ENCODE results near the gene ACOT2.
"Not testable (repeated sequence)": the region's sequence is repeated elsewhere in the genome, so short reads cannot be mapped to it uniquely, and the experiment has no call there.

The ACOT2 gene

GRCh38 chr14:73567951-73568885 is 795 bp upstream of the ACOT2 start:
- peak; percentile 48 for DNase-seq (ENCODE audit: low read depth, low spot score)

- DNase-seq (ENCODE audit: low read depth, low spot score), result not testable (repeated sequence)
Observed at GRCh38 chr14:73568886-73569184, 178 bp upstream of the ACOT2 start.

DNA sequence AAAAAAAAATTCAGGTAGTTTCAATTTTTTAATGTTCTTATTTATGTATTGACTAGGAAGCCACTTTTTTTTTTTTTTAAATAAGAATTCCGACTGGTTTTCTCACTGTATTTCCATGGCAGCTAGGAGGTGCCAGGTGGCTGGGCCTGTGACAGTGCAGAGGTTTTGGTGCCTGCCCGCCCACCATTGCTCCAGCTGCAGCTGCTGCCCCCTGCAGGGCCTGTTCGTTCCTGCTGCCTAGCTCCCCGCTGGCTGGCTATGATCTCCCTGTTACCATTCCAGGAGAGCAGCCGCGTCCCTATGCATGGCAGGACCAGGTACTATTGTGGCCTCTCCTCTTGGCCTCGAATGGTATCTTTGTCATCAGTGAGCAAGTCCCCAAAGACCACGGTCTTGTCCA is 1.9 kb downstream of the ACOT2 start:
- peak; percentile 37 for DNase-seq (ENCODE audit: low read depth, low spot score)

- DNase-seq (ENCODE audit: low read depth, low spot score), result not testable (repeated sequence)
Observed at GRCh38 chr14:73573034-73573433, 4.0 kb downstream of the ACOT2 start.

- not testable (repeated sequence) for DNase-seq (ENCODE audit: low read depth, low spot score)
Observed at GRCh38 chr14:73573740-73574139, 4.7 kb downstream of the ACOT2 start.

DNA sequence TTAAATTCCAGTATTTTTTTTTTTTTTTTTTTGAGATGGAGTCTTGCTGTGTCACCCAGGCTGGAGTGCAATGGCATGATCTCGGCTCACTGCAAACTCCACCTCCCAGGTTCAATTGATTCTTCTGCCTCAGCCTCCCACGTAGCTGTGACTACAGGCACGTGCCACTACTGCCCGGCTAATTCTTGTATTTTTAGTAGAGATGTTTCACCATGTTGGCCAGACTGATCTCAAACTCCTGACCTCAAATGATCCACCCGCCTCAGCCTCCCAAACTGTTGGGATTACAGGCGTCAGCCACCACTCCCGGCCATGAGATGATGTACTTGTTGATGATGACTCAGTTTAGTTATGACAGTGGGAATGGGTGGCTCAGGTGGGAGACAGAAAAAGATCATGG is 5.2 kb downstream of the ACOT2 start:
- DNase-seq (ENCODE audit: low read depth, low spot score), result not testable (repeated sequence)

- no peak for DNase-seq (ENCODE audit: low read depth, low spot score)
Observed at GRCh38 chr14:73576391-73576790, 7.4 kb downstream of the ACOT2 start.

DNA sequence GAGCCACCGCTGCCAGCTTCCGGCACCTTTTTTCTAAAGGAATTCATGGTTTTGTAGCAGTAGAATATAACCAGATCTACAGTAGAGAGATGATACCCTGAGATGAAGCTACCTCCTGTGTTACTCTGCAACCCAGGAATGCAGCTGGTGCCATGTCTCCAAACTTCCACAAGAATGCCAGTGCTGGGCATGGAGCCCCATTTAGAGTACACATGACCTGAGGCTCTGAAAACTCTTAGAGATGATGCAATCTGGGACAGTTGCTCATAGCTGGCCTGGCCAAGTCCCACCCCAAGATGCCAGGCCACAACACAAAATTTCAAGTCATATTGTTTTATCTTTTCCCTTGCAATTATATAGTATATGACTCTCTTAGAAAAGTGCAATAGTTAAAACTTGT is 8.2 kb downstream of the ACOT2 start:
- DNase-seq (ENCODE audit: low read depth, low spot score), result not testable (repeated sequence)

DNA sequence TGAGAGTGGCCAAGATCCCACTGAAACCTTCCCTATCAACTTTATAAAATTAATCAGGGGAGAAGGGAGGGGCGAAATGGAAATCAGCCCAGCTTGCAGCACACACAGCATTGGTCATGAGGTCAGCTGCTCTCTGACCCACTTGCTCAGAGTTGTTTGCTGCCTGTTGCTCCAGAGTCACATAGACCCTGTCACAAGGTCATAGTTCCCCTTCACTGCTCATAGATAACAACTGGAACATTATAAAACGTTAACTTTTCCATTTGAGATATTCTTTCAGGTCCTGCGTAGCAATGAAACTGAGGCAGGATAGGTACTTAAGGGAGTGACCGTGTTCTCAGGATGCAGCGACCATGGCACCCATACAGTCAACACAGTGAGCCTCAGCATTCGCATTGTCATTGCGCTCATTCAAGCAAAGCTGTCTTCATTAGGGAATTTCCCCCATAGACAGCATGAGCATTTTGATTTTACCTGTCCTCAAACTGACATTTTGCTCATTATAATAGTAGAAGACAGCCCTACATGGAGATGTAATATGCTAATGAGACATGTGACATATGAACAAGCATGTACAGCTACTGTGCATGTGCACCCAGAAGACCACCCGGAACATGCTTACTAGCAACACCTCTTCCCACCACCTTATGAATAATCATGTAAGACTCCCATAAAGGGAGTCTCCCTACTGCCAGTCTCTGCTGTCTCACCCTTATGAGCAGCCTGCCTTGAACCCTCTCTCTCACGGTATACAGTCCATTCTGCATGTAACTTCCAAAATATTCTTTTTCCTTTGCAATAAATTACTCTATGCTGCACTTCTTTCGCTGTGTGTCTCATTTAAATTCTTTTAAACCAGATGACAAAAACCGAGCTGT is 13.3 kb downstream of the ACOT2 start:
- not testable (repeated sequence) for DNase-seq (ENCODE audit: low read depth, low spot score)

GRCh38 chr14:73588695-73589094 is 19.7 kb downstream of the ACOT2 start:
- DNase-seq (ENCODE audit: low read depth, low spot score), result no peak

DNA sequence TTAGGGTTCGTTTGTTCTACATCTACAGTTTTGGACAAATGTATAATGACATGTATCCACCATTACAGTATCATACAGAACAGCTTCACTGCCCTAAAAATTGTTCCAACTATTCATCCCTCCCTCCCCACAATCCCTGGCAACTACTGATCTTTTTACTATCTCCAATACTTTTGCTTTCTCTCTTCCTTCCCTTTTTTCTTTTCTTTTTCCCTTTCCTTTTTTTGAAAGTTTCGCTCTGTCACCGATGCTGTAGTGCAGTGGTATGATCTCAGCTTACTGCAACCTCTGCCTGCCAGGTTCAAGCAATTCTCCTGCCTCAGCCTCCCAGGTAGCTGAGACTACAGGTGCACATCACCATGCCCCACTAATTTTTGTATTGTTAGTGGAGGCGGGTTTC is 20.1 kb downstream of the ACOT2 start:
- DNase-seq (ENCODE audit: low read depth, low spot score), result no peak

GRCh38 chr14:73590673-73591004 is 21.6 kb downstream of the ACOT2 start:
- DNase-seq (ENCODE audit: low read depth, low spot score), result not testable (repeated sequence)

DNA sequence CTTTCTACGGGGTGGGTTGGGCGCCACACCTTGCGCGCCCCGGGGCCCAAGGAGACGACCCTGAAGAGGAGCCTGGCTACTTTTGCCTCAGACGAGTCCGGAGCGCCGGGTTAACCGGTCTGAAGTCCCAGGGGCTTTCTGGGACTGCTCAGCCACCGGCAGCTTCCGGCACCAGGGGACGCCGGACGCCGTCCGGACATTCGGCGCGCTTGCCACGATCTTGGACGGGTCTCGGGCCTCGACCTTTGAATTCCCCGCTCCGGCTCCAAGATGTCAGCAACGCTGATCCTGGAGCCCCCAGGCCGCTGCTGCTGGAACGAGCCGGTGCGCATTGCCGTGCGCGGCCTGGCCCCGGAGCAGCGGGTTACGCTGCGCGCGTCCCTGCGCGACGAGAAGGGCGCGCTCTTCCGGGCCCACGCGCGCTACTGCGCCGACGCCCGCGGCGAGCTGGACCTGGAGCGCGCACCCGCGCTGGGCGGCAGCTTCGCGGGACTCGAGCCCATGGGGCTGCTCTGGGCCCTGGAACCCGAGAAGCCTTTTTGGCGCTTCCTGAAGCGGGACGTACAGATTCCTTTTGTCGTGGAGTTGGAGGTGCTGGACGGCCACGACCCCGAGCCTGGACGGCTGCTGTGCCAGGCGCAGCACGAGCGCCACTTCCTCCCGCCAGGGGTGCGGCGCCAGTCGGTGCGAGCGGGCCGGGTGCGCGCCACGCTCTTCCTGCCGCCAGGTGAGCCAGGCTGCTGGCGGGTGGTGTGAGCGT is 22.9 kb downstream of the ACOT2 start, which contains the start of gene ACOT4:
Gene ACOT4 (plus strand): TSS at position 184 of the 760 bp plus-strand sequence. CDS start 87 bp downstream, at position 271.
- peak; percentile 63 for DNase-seq (ENCODE audit: low read depth, low spot score)

DNA sequence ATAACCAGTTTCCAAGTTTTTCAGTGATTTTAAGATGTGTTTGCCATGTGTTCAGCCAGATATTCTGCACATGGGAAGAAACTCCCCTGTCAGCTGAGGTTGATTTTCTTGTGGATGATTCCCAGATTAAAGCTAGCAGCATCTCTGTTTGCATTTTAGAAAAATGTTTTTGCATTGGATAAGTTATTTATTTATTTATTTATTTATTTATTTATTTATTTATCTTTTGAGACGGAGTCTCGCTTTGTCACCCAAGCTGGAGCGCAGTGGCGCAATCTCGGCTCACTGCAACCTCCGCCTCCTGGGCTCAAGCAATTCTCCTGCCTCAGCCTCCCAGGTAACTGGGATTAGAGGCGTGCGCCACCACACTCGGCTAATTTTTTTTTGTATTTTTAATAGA is 25.5 kb downstream of the ACOT2 start:
- no peak for DNase-seq (ENCODE audit: low read depth, low spot score)

- no peak for DNase-seq (ENCODE audit: low read depth, low spot score)
Observed at GRCh38 chr14:73599499-73599898, 30.5 kb downstream of the ACOT2 start.

- no peak for DNase-seq (ENCODE audit: low read depth, low spot score)
Observed at GRCh38 chr14:73602994-73603393, 34.0 kb downstream of the ACOT2 start.

DNA sequence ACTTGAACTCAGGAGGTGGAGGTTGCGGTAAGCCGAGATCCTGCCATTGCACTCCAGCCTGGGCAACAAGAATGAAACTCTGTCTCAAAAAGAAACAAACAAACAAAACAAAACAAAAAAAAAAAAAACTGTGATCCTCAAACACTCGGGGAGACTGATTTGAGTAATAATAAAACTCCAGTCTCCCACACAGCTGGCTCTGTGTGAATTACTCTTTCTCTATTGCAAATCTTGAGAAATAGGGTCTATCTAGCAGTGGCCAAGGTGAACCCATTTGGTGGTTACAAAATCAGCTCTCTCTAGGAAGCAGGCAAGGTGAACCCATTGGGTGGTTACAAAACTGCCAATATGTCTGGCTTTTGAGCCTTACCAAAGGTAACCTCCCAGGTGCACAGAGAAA is 37.3 kb downstream of the ACOT2 start:
- no peak for DNase-seq (ENCODE audit: low read depth, low spot score)

- DNase-seq (ENCODE audit: low read depth, low spot score), result no peak
Observed at GRCh38 chr14:73607241-73607640, 38.2 kb downstream of the ACOT2 start.

GRCh38 chr14:73610687-73611086 is 41.7 kb downstream of the ACOT2 start:
- DNase-seq (ENCODE audit: low read depth, low spot score), result peak; percentile 37

DNA sequence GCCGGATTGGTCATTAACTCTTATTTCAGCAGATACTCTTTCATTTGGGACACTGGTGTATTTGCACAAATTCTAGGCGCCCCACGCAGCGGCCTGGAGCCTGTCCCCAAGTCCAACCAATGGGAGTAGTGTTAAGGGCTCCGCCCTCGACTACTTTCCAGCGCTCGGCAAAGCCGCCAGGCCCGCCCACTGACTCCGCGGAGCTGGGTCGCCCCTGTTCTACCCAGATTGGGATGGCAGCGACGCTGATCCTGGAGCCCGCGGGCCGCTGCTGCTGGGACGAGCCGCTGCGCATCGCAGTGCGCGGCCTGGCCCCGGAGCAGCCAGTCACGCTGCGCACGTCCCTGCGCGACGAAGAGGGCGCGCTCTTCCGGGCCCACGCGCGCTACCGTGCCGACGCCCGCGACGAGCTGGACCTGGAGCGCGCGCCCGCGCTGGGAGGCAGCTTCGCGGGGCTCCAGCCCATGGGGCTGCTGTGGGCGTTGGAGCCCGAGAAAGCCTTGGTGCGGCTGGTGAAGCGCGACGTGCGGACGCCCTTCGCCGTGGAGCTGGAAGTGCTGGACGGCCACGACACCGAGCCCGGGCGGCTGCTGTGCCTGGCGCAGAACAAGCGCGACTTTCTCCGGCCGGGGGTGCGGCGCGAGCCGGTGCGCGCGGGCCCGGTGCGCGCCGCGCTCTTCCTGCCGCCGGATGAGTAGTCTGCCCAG is 43.5 kb downstream of the ACOT2 start, which contains the start of gene ACOT6:
Gene ACOT6 (plus strand): TSS at position 179 of the 707 bp plus-strand sequence. CDS start 55 bp downstream, at position 234.
- DNase-seq (ENCODE audit: low read depth, low spot score), result peak; percentile 84

- no peak for DNase-seq (ENCODE audit: low read depth, low spot score)
Observed at GRCh38 chr14:73613046-73613383, 44.0 kb downstream of the ACOT2 start.

All from astrocyte of the hippocampus (primary cell).